Stimulated activated CD4-positive, alpha-beta T cell treated with anti-CD3 and anti-CD28 coated beads, Interleukin-1b, Interleukin-23, amount 100 ng/mL, for 48 hours (primary cell): ENCODE data around the gene URAD.
"Not testable (repeated sequence)": the region's sequence is repeated elsewhere in the genome, so short reads cannot be mapped to it uniquely, and the experiment has no call there.

Source experiments
- DNase-seq: peaks from one replicate; pipeline ENCODE4 v3.0.0-alpha.2; 2020

Gene URAD

GRCh38 chr13:27969866-27970229, 18.6 kb downstream of the URAD start:
- no peak for DNase-seq

DNA sequence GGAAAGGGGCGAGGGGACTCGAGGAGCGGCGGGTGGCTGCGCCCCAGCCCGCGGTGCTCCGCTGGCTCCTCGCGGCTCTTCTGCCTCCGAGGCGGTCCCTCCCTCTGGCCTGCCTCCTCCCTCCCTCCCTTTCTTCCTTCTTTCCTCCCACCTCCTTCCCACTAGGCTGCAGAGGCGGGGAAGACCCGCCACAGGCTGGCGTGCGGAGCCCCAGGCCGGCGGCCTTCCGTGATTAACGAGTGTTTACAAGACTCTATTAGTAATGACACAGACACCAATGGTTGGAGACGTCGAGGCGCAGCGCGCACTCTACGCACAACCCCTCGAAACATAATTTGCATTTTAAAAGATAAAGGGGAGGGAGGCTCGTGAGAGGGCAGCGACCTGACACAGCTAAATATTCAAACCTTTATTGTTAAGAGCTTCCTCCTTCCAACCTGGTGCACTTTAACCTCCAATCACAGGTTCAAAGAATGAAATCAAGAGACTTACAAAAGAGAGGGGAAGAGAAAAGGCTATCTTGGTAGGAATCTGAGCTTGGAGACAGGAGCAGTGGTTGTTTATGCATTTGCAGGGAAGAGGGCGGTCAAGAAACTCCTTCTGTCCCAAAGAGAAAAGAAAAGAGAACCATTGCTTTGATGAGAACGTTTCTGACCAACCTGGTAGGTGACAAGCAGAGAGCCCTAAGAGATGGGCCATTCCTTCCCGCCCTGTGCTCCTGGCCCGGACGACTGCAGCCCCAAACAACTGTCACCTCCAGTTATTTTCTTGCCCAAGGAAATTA, 19.2 kb downstream of the URAD start, which contains the start of gene CDX2:
Gene CDX2, minus strand, starts transcription at position 234 of the 784 bp plus-strand sequence. CDS start 309 bp downstream, outside the sequence.
- no peak for DNase-seq

DNA sequence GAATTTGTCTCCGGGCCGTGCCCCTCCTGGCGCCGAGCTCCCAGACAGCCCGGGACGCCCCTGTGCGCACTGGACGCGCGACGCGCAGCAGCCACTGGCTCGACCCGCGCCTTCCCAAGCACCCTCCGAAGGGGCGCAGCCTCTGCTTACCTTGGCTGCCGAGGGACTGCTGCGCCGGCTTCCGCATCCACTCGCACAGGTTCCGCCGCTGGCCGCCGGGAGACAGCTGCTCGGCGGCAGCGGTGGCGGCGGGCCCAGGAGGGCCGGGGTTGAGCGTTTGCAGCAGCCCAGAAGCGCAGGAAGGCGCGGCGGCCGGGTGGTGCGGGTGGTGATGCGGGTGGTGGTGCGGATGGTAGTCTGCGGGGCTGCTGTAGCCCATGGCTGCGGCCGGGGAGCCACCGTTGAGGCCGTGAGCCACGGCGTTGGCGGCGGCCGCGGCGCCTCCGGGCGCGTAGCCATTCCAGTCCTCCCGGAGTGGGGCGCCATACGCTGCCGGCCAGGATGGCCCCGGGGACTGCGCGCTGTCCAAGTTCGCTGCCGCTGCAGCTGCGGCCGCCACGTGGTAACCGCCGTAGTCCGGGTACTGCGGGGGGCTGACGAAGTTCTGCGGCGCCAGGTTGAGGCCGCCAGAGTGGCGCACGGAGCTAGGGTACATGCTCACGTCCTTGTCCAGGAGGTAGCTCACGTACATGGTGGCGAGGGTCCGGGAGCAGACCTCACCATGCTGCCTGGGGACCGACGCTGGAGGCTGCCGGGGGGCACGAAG, 20.0 kb downstream of the URAD start:
- DNase-seq = no peak

GRCh38 chr13:27967736-27968315, 20.7 kb downstream of the URAD start:
- no peak for DNase-seq

- DNase-seq = no peak
These were observed 21.2 kb downstream of the URAD start for GRCh38 chr13:27967203-27967735.

GRCh38 chr13:27966641-27967202, 21.8 kb downstream of the URAD start:
- no peak for DNase-seq

GRCh38 chr13:27965740-27966640, 22.5 kb downstream of the URAD start:
- no peak for DNase-seq

DNA sequence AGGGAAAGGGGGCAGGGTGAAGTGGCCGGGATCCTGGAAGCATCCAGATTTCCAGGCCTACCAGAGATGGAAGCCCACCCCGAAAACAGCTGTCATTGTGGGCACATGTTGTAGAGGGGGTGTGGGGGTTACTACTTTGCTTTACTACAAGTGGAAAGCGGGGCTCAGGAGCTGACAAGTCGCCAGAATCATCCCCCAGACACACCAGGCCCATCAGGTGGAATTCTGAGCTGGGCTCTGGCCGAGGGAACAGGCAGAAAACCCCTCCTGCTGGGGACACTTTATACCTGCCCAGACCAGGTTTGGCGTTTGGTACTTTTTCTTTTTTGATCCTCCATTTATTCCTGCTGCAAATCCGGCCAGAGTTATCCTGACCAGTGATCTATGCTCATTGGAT, 23.2 kb downstream of the URAD start:
- no peak for DNase-seq

- no peak for DNase-seq
These were observed 23.7 kb downstream of the URAD start for GRCh38 chr13:27964741-27965323.

- DNase-seq = not testable (repeated sequence)
These were observed 24.3 kb downstream of the URAD start for GRCh38 chr13:27964206-27964605.

- no peak for DNase-seq
These were observed 25.0 kb downstream of the URAD start for GRCh38 chr13:27963491-27963890.

DNA sequence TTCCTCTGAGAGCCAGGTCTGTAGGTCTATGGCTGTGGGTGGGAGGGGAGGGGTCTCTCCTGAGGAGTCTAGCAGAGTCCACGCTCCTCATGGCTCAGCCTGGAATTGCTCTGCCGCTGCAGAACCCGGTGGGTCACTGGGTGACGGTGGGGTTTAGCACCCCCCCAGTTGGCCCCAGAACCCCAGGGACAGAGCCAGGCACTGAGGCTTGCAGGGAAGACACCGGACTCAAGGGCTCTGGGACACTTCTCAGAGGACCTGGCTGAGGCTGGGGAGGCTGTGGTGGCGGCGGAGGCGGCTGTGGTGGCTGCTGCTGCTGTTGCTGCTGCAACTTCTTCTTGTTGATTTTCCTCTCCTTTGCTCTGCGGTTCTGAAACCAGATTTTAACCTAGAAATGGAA, 25.5 kb downstream of the URAD start:
- DNase-seq = no peak

DNA sequence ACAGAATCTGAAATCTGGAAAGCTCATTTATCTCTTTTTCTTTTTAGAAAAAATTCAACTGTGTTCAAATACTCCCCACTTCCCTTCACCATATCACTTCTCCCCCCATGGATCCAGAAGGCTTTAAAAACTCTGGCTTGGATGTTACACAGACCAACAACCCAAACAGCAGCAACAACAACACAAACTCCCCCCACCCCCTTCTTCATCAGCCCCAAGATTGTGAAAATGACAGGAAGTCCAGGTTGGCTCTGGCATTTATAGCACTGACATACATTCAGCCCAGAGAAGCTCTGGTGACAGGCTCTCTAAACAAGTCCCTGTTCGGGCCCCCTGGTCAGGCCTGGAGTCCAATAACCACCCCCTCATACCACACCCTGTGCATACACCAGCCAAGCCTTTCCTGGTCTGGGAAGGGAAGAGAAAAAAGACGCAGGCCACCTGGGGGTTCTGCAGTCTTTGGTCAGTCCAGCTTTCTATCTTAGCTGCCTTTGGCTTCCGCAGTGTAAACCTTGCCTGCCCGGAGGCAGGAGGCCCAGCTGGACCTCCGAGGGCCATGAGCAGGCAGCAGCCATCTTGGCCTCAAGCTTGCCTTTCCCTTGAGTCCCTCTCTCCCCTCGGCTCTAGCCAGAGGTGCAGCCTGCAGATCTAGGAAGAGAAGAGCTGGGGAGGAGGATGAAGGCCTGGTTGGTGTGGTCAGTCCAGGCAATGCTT, 26.2 kb downstream of the URAD start:
- DNase-seq = no peak

GRCh38 chr13:27961227-27962085, 27.0 kb downstream of the URAD start:
- no peak for DNase-seq

- DNase-seq = no peak
These were observed 27.9 kb downstream of the URAD start for GRCh38 chr13:27960362-27961226.

- DNase-seq = no peak
These were observed 28.5 kb downstream of the URAD start for GRCh38 chr13:27959976-27960361.

GRCh38 chr13:27956576-27957300, 31.8 kb downstream of the URAD start:
- no peak for DNase-seq

GRCh38 chr13:27955014-27955591, 33.4 kb downstream of the URAD start:
- DNase-seq = no peak
